ENCODE data around the gene HEG1.
A peak's percentile ranks its signal among the peaks of the same experiment; 100 is the strongest.

Gene HEG1

DNA sequence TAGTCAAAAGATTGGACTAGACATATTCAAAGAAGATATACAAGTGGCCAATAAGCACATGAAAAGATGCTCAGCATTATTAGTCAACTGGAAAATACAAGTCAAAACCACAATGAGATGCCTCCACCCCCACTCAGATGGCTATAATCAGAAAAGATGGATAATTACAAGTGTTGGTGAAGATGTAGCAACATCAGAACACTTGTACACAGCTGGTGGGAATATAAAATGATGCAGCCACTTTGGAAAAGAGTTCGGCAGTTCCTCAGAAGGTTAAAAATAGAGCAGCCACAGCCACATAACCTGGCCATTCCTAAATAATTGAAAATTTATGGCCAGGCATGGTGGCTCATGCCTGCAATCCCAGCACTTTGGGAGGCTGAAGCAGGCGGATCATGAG, 38.4 kb downstream of the HEG1 start:
- FAIRE-seq (no peak), DNase-seq (ENCODE audit: low spot score) (no peak)

DNA sequence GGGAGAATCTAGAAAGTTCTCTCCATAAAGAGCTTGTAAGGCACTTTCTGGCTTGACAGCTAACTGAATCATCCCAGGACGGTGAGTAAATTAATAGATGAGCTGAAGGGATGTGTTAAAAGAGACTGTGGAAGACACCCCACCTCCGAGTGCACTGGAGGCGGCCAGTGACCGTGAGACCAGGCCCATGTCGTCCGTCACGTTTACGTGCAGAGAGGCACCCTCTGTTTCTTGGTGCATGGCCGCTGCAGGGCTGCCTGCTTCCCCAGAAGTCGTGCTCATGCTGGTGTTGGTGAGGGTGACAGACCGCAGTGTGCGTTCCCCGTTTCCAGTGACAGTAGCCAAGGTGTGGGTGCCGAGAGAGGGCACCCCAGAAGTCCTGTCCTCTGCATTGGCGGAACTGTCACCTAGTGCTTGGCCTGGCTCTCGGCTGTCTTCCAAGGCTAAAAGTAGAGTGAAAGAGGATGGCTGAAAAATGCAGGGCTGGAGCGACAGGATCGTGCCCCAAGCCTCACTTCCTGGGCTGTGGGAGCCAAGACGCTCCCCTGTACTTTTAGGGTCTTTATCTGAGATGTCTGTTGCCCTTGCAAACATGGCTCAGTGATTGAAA, 41.1 kb downstream of the HEG1 start:
- FAIRE-seq: no peak
- no peak for DNase-seq (ENCODE audit: low spot score)

DNA sequence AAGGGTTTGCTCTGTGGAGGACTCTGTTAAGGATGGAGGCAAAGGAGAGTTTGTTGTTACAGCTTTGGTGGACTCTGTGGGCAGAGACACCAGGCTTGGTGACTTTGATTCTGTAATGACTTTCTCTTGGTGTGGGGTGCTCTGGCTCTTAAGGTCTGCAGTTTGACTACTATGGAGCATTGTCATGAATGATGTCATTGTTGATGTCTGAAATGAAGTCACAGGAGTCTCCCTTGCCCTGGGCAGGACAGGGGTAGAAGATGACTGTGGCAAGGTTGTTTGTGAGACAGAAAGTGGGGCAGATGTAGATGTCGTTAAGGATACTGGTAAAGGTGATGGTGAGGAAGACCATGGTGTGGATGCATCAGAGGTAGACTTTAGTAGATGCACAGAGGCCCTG, 42.7 kb downstream of the HEG1 start:
- DNase-seq (ENCODE audit: low spot score) (no peak), FAIRE-seq (no peak)

DNA sequence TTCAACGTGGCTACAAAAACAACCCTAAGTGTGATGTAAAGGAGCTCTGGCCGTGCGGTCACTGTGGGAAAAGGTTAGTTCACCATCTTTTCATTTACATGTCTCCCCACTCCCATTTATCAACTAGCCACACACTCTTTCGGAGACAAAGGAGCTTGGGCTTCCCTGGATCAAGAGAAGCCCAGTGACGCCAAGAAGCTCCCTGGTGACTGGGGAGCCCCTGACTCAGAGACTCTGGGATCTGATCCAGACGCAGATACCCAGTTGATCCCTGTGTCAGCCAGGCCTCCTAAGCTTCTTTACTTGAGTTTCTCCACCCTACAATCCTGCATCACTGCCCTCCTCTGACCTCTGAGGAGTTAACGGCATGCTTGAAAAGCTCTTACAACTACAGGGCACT, 43.9 kb downstream of the HEG1 start:
- FAIRE-seq: no peak
- DNase-seq (ENCODE audit: low spot score): no peak

DNA sequence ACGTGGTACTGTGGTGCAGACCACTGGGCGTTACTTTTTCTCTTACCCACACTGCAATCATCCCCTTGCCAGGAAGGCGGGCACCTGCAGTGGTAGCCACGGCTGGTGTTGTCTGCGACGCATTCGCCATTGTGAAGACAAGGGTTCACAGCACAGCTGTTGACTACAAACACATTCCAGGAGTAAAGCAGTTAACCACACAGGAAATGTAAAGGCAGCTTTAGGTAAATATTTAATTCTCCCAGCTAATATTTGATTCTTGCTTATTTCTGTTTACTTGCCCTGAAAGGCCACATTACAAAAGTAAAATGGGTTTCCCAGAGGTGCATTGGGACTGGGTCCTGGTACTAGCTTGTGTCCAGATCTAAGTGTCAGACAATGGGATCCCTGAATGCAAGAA, 45.4 kb downstream of the HEG1 start:
- FAIRE-seq: no peak
- DNase-seq (ENCODE audit: low spot score): no peak

DNA sequence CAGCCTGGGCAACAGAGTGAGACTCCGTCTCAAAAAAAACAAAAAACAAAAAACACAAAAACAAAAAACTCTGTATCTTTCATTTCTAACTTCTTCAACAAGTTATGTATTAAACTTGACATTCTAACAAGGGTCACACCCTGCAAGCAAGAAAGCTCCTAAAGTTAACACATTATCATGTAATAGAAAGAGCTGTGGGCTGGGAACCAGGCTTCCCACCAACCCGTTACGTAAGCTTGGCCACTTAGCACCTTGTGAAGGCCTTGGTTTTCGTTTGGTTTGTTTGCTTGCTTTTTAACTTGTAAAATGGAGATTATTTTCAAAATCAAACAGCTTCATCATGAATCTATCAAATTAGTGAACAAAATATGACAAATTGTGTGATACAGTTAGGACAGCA, 47.0 kb downstream of the HEG1 start:
- DNase-seq (ENCODE audit: low spot score): no peak
- no peak for FAIRE-seq

DNA sequence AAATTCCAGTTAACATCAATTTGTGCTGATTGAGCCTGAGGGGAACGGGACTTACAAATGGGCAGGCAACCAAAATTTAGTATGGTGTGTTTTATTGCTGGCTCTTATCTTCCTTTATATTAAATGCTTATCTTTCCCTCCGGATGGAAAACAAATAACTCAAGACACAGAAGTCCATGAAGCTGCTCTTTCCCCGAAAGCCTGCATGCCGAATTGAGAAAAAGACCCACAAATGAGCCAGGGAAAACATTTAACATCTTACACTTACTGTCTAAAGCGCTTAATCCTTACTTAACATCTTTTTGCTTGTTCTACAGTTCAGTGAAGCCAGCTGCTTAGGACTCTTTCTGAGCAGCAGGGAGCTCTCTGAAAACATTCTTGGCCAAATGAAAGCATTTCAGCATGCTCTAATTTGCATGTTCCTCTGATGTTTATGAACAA, 49.5 kb downstream of the HEG1 start:
- FAIRE-seq (no peak), DNase-seq (ENCODE audit: low spot score) (no peak)

DNA sequence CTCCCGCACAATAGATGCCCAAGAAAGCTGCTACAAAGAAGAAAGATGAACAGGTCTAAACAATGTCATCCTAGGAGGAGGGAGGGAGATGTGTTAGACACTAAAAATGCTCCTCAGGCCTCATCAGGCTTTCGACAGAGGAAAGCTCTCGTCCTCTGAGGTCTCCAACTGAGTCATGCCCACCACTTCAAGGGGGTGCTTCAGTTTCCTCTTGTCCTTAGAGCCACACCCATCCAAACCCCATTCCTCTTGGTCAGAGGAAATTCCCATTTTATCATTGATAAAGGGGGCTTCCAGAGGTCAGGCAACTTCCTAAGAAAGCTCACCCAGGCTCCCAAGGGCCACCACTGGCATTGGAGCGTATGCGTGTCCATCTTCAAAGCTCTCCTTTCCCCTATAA, 50.1 kb downstream of the HEG1 start:
- FAIRE-seq (no peak), DNase-seq (ENCODE audit: low spot score) (no peak)

DNA sequence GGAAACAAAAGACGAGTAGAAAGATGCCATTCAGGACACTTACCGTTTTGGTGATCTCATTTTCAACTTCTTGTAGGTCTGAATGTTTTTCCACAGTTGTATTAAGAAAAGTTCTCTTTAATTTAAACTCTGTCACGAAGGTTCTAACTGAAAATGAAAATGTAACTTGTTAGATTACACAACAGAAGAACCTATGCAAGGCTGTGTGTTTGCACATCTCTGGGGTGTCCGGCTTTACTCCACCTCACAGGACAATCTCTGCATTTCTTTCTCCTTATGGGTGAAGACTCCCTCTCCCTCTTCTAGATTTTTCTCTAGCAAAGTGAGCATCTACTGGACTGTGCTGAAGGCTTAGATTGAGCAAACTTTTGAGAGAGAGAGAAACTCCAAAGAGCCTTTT, 50.6 kb downstream of the HEG1 start:
- FAIRE-seq (no peak), DNase-seq (ENCODE audit: low spot score) (no peak)

DNA sequence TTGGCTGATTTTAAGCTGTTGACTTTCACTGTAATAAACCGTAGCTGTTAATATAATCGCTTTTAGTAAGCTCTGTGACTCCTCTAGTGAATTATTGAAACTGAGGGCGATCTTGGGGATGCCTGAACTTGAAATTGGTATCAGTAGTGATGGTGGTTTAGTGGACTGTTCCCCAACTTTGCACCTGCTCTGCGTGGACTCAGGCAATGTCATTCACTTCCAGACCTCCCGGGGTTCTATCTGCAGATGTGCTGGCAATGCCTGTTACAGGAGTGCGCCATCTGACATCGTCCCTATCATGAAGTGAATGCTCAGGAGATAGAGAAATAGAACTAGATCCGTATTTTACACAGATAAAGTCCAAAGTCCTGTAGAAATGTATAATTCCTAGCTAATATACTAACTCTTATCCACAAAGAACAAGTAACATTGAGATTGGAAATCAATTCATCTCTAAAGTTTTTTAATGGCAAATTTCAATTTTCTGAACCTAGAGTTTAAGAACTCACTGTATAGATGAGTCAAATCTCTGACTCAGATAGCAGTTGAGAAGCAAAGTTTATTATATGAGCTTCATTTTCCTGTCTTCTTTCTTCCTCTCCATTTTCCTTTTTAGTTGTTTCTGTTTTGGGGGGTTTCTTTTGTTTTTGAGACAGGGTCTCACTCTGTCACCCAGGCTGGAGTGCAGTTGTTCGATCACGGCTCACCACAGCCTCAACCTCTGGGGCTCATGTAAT, 51.8 kb downstream of the HEG1 start:
- DNase-seq (ENCODE audit: low spot score) (no peak), FAIRE-seq (no peak)

DNA sequence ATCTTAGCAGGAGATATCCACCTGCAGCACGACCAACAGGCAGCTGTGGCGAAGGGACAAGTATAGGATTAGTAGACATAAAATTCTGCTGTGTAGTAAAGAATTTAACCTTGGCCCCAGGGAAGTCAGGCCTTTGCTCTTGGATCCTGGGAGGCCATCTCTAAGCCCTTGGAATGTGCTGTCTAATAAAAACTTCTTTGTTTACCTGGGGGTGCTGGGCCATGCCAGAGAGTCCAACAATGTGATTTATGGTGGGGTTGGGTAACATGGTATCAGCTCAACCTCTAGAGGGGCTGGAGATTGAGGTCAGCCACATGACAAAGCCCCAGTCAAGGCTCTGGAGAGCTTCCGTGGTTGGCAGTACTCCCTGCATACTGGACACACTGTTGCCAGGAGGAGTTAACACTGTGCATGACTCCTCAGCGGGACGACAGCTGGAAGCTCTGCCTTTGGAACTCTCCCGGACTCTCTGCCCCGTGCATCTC, 52.4 kb downstream of the HEG1 start:
- peak; percentile 40 for DNase-seq (ENCODE audit: low spot score)
- FAIRE-seq: no peak

DNA sequence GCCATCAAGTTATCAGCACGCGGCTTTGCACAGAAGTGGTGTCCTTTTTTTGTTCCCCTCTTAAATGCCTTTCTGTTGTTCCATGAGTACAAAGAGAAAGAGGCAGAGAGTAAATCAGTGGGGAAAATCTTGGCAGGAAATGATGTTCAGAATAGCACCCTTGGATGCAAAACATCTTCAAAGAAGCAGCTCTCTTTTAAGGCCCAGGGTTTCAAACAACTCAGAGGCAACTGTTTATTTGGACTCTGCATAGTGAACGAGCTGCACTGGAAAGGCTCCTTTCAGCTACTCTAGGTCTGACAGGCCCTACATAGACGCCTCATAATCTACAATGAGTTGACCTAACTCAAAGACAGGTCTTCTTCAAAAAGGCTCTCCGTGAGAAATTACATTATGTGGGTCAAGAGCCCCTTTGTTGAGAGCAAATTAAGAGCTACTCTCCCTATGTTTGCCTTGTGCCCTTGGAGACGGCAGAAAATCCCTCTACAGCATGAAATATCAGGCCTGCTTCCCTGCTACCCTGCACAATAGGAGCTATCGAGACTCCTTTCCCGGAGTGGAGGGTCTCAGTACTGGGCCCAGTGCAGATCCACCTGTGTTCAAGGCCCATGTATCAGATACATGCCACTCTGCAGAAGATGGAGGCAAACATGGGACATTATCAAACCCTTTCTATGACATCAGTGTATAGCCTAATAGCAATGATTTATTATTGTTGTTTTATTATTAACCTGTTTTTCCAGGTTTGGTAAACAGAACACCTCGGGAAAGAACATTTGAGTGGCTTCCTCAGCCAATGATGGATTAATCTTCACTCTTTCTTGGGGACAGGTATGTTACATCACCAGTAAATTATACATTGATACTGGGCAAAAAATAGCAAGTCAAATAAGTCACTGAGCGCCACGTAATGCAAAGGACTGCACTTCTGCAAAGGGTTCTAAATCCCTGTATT, 53.1 kb downstream of the HEG1 start:
- FAIRE-seq (no peak), DNase-seq (ENCODE audit: low spot score) (no peak)

DNA sequence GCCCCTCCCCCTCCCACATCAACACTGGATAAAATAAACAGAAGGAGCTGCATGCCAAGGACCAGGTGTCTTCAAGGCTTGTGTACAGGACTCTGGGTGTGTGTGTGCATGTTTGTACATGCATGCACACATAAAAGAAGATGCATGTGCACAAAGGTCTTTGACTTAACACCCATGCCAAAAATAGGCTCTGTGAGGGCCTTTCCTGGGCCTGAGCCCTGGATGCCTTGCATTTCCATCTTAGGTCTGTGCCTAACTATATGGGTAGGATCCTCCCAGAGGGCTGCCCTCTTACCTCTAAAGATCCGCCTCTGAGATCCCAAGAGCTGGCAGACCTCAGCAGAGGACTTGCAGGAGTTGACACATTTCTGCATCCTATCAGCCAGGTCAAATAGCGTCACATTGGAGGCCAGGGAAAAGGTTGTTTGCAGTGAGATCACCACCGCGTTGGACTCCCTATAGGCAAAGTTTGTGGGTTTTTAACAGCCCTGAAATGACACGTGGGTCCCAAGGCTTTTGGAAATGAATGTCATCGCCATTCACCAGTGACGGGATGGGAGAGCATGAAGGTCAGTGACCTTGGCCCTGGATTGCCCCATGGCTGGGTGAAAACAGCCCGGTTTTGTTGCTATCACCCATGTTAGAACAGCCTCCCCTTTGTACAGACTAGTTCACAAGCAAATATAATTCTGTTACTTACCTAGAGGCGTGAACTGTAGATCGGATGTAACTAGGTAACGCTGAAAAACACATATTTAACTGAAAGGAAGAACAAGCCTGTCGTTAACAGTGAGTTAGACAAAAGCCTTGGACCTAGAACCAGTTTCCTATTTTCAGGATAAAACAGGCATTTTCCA, 54.0 kb downstream of the HEG1 start:
- no peak for DNase-seq (ENCODE audit: low spot score)
- no peak for FAIRE-seq

DNA sequence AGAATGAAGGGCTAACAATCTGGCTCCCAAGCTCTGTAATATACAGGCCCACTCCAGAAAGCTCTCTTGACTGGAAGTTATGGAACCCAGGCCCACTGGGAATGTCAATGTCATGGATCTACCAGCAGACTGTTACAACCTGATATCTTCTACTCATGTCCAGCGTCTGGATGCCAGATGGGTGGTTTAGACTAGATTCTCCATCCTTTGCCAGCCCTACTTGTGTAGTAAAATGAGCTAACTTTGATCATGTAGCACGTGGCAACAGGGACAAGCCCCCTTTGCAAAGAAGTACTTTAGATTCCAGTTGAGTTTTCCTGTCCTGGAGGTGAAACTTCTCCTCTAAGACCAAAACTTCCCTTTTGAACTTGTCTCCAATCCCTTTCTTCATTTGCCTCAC, 55.1 kb downstream of the HEG1 start:
- no peak for FAIRE-seq
- DNase-seq (ENCODE audit: low spot score): no peak

DNA sequence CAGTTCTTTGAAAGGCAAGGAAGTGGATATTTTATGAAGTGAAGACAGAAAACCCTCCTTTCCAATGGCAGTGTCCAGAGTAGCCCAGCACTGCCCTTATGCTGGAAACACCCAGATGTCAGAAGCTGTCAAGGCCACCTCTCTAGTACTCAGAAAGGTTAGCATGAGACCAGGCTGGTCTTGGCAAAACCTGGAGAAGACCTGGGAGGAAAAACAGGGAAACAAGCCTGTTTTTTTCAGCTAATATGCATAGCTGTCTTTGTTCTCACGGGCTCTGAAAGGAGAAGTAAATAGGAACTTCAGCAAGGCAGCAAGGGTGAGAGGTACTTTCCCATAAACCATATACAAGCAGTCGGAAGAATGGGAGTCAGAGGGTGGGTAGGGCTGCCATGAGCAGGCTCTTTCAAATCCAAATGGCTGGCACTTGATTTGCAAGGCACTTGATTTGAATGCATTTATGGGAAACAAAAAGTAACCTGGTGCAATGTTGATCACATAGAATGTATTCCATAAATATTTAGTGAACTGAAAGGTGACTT, 55.8 kb downstream of the HEG1 start:
- FAIRE-seq (no peak), DNase-seq (ENCODE audit: low spot score) (no peak)

DNA sequence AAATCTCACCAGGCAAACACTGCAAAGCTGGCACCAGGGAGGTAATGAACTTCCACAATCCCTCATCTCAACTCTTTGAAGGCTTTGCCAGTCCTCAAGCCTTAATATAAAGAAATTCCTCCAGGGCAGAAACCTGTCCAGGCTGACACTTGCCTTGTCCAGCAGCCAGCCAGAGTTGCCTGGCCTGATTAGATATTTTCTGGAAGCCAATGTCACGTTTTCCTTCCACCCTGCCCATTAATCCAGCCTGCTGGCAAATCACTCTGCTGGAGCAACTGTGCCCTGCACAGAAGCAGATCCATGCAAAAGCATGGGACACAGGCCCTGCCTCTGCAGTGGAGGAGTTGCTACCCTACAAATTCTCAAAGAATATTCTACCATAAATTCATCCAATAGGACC, 56.5 kb downstream of the HEG1 start:
- FAIRE-seq (no peak), DNase-seq (ENCODE audit: low spot score) (no peak)

DNA sequence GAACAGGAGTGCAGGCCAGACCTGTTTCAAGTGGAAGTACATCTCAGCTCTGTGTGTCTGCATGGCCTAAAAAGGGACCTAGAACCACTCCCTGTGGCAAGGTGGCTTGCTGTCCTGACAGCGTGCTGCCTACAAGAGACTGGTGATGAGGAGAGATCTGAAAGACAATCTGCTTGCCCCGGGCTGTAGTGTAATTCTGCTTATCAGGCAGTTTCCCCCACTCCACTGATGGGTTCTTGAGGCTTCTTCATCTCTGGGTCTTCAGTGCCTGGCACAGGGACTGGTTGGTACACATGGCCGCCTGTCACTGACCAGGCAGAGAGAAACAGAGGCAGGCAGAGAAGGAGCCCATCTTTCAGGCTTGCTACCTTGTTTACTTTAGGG, 57.6 kb downstream of the HEG1 start:
- DNase-seq (ENCODE audit: low spot score) (no peak), FAIRE-seq (no peak)

DNA sequence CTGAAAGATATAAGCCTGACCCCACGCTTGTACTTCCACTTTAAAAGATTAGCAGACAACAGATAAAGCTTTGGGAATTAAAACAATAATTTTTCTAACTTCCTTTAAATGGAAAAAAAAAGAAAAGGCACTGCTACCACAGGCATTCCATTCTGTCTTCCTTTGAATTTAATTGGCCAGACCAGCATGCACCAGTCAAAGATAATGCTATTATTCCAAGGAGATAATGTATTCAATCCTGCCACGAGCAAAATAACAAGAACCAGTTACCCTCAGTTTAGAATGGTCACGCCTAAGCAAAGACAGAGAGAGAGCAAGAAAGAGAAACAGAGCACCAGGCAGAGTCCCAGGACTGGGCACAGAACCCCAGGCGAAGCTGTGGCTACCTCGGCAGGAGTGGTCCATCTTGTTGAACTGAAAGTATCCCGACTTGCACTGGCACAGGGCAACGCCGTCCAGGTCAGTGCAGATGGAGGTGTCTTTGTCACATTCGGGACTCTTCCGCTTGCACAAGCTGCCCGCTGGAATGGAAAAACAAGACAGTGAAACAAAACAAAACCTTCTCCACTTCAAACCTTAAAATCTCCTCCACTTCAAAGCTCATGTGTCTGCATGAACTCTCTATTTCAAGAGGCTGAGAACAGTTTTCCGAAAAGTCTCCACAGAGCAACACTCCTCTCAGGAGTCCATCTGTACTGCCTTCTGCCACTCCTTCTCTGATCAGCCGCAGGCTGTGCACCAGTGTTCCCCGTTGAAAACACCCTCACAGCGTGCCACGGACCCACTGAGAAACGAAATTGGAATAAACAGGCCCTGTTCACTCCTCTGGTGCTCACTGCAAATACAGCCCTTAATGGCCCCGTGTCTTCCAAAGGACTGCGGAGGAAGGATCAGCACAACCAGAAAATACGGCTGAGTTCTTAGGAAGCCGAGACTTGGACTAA, 58.2 kb downstream of the HEG1 start:
- no peak for FAIRE-seq
- DNase-seq (ENCODE audit: low spot score): no peak

DNA sequence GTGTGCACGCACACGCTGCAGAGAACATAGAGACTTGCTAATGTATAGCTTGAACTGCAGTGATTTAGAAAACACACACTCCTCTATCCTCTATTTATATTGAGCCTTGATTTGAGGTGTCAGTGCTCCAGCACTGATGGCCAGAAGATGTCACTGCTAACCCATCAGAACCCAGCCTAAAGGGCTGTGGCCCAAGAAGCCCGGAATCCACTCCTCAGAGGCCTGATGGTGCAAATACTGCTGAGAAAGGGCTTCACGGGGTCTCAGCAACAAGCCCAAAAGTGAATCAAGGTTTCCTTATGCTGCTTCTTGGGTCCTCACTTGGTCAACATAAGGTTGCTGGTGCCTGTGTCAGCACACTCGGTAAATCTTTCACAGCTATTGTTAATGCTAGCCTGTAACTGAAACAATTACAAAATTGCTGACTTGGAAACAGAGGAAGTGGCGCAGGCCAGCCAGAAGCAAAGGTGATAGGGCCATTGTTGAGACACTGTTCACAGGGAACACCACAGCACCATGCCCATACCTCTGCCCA, 60.3 kb downstream of the HEG1 start:
- peak; percentile 41 for DNase-seq (ENCODE audit: low spot score)
- FAIRE-seq: no peak

DNA sequence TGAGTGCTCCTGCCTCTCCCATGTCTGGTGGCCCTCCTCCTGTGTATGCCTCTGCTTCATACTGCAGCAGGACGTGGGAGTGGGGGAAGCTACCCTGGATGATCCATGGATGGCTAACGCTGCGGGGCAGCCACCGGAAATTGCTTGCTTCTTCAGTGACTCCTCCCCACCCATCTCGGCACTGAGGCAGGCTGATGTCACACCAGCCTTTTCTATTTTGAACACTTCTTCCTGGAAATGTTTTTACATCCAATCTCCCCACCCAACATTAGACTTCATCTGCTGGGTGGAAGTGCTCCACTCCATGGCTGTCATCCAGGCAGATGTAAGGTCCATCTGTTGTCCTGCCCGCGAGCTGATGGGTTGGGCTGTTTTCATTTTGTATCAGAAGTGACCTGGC, 62.3 kb downstream of the HEG1 start:
- FAIRE-seq: no peak
- no peak for DNase-seq (ENCODE audit: low spot score)
